ENCODE data around the gene PCSK5.
"Not testable (repeated sequence)": the region's sequence is repeated elsewhere in the genome, so short reads cannot be mapped to it uniquely, and the experiment has no call there.

Gene PCSK5

GRCh38 chr9:75891277-75891741, 836 bp downstream of the PCSK5 start:
- DNase-seq, result peak; percentile 35

- no peak for DNase-seq
These were observed 1.3 kb downstream of the PCSK5 start for GRCh38 chr9:75891771-75892215.

DNA sequence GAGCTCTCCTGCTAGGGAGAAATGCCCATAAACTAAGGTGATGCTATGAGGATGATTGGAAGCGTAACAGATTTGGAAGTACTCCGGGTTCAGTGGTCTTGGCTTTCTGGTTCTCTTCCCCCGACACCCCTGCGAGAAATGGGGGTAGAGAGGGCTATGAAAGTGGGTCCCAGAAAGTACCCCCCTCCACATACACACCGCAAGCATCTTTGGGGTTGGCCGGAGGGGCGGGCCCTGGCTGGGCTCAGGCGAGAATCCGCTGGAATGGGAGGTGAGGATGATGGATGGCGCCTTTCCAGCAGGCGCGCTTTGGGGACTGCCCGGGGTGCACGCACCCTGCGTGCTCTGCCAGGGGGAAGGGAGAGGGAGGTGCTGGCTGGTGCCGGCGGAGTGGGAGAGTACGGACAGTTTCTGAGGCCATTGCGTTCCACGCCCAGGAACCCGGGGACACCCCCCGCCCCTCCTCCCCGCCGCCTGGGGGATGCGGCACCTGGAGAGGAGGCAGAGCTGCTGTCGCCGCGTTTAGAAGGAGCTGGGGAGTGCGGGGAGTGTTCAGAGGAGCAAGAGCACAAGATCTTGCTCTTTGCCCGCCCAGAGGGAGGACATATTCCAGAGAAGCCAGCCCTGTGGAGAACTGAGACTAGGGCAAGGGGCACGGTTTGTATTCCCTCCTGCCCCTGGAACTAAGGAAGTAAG, 1.9 kb downstream of the PCSK5 start:
- DNase-seq, result no peak

GRCh38 chr9:75893106-75893505, 2.6 kb downstream of the PCSK5 start:
- no peak for DNase-seq

- DNase-seq, result no peak
These were observed 4.1 kb downstream of the PCSK5 start for GRCh38 chr9:75894566-75894965.

- no peak for DNase-seq
These were observed 4.6 kb downstream of the PCSK5 start for GRCh38 chr9:75895112-75895511.

DNA sequence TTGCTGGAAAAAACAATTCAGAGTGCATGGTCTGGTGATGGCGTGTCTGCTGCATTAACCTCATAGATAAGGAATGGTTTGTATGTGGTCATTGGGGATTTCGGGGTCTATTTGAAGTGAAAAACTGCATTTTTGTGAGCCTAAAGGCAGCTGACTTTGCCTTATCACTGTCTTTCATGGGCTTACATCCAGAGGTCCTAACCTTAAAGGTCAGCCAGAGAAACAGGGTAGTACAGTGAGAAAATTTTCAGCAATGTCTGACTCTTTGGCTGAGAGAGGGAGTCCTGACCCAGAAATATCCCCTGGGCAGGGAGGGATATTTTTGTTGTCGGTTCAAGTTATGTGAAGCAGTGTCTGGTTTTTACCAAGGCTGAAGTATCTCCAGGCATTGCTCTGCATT, 5.7 kb downstream of the PCSK5 start:
- DNase-seq, result no peak

DNA sequence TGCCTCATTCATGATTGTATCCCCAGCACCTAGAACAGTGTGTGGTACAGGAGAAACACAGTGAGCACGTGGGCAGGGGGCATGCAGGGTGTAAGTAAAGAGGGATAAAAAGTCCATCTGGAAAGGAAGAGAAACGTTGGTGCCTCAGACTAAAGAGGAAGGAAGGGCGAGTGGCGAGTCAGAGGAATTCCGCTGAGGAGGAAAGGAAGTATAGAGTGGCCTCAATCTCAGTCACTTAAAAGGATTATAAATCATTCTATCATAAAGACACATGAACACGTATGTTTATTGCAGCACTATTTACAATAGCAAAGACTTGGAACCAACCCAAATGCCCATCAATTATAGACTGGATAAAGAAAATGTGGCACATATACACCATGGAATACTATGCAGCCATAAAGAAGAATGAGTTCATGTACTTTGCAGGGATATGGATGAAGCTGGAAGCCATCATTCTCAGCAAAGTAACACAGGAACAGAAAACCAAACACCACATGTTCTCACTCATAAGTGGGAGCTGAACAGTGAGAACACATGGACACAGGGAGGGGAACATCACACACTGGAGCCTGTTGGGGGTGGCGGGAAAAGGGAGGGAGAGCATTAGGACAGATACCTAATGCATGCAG, 10.5 kb downstream of the PCSK5 start:
- DNase-seq, result not testable (repeated sequence)

DNA sequence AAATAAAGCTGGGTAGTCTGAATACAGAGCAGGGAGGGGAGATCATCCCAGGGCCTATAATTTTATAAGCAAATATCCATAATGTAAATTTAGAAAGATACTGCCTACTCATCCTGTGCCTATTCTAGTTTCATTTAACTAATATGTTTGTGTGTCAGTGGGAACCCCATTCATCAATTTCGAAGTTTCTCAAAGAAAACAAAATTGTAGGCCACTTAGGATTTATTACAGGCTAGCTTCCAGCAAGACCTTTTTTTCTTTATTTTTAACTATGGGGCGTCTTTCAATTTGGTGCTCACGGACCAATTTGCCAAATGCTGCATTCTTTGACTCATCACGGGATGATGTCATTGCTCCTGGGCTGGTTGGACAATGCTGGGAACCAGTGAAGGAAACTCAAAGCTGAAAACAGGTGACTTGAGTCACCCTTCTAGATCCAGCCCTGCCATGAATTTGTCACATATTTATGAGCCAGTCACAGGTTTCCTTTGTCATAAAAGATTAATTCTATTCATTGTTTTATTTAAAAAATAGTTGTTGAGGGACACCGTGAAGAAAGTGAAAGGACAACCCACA, 13.4 kb downstream of the PCSK5 start:
- no peak for DNase-seq

DNA sequence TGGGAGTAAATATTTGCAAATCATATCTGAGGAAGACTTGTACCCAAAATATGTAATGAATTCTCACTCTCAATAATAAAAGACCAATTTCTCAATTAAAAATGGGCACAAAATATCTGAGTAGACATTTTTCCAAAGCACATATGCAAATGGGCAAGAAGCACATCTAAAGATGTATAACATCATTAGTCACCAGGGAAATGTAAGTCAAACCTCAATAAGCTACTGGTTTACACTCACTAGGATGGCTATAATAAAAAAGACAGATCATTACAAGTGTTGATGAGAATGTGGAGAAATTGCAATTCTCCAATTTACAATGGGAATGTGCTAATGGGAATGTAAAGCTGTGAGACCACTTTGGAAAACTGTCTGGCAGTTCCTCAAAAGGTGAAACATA, 13.9 kb downstream of the PCSK5 start:
- no peak for DNase-seq

- no peak for DNase-seq
These were observed 16.1 kb downstream of the PCSK5 start for GRCh38 chr9:75906531-75906930.

GRCh38 chr9:75907329-75907728, 16.9 kb downstream of the PCSK5 start:
- DNase-seq, result no peak

- DNase-seq, result no peak
These were observed 17.4 kb downstream of the PCSK5 start for GRCh38 chr9:75907923-75908322.

DNA sequence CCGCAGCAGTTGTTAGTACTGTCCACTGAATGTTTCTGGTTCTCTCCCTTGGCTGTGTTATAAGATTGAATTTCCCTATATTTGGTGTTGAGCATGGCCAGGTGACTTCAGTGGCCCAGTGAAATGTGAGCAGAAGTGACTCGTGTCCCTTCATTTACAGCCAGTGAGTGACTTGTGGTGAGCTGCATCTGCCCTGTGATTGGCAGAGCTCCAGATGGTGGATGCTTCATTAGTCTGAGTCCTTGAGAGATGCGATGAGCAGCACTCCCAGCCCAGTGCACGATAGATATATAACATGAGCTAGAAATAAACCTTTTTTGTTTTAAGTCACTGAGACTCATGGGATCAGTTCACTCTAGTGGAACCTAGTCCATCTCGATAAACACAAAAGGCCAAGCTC, 19.3 kb downstream of the PCSK5 start:
- DNase-seq, result no peak

GRCh38 chr9:75910731-75911130, 20.3 kb downstream of the PCSK5 start:
- no peak for DNase-seq

GRCh38 chr9:75911390-75911789, 20.9 kb downstream of the PCSK5 start:
- DNase-seq, result no peak

DNA sequence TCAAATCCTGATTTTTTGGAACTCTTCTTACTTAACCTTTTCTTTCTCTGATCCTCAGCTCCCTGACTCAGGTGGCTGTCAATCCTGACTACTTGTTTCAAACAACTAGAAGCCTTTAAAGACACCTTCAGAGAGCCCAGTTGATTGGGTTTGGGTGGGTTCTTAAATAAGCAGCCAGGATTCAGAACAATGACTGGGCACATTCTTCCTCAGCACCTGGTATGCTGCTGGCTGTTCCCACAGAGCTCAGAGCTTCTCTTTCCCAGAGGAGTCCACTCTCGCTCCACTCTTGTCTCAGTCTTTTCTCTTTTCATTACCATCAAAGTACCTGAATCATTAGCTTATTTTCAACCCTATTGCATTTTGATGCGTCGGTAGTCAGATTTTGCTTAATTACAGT, 22.5 kb downstream of the PCSK5 start:
- no peak for DNase-seq

GRCh38 chr9:75914002-75914401, 23.5 kb downstream of the PCSK5 start:
- no peak for DNase-seq

DNA sequence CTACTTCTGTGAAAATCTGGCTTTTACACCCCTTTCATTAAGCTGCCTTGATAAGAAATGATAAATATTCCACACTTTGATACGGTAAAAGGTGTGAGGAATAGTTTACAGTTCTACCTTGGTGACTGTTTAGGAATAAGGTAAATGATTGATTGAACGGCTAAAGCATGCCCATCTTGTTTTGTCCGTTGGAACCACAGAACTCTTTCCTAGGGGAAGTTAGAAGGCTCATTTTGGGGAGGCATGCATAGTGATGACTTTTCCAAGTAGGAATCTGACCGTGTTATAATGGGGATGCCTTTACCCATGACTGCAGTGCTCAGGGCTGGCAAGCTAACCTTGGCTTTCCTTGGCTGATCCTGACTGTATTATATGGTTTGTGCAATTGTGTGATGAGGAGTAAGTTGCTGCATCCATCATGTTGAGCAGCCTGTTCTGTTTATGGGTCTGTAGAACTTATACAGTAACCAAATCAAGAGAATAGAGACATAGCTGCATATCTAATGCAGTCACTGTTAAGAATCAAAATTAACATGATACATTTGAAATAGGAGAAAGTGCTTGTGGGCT, 24.5 kb downstream of the PCSK5 start:
- DNase-seq, result no peak

GRCh38 chr9:75918154-75918553, 27.7 kb downstream of the PCSK5 start:
- no peak for DNase-seq

- no peak for DNase-seq
These were observed 28.4 kb downstream of the PCSK5 start for GRCh38 chr9:75918909-75919308.

- no peak for DNase-seq
These were observed 31.1 kb downstream of the PCSK5 start for GRCh38 chr9:75921391-75922127.

- no peak for DNase-seq
These were observed 35.9 kb downstream of the PCSK5 start for GRCh38 chr9:75926385-75926784.

All from CD4-positive, alpha-beta T cell treated with Interferon gamma for 1 hour (primary cell).